ENCODE measurements around the gene OTUB1. TPM values are rescaled to one million over a fixed set of nuclear protein-coding genes. Genes with fewer than 3 reads are reported as not detected.
A peak's percentile ranks its signal among the peaks of the same experiment; 100 is the strongest.

Gene OTUB1
- polyA plus RNA-seq, 1 experiment, result 99.0 TPM

- TF ChIP-seq CTCF (IDR thresholded peaks at IDR 0.05; ENCODE audit: low read depth, low read length), result no peak
- Histone ChIP-seq H3K27ac (ENCODE audit: low read depth, low read length) (no peak overlapping the region), H3K27me3 (ENCODE audit: control insufficient read depth, insufficient read depth, low read length) (no peaks in the 10 kb centered on the region), H3K9me3 (ENCODE audit: control insufficient read depth, insufficient read depth, low read length) (no peaks in the 10 kb centered on the region; the same call in 1 of the 2 replicates), H3K4me3 (ENCODE audit: low read depth, low read length) (peak overlapping the region; percentile 32; the same call in 1 of the 2 replicates)
- DNase-seq (ENCODE audit: low read depth, low spot score), result no peak
- ChIA-PET POLR2A (interaction anchor here (0.7 to 1.7 kb wide), 4 partner anchors 15 to 148 kb away, joined by 3 to 4 read pairs (median 4); no protein-coding TSS in a partner anchor), CTCF (interaction anchor here (0.8 to 4.5 kb wide), 17 partner anchors 10 to 303 kb away, joined by 3 to 154 read pairs (median 4); partner anchors contain the start of genes MACROD1 and OTUB1)
These were observed 14.7 kb downstream of the OTUB1 start for GRCh38 chr11:64000740-64001483.

- Histone ChIP-seq H3K9me3 (ENCODE audit: control insufficient read depth, insufficient read depth, low read length) (no peaks in the 10 kb centered on the region; the same call in 1 of the 2 replicates), H3K27me3 (ENCODE audit: control insufficient read depth, insufficient read depth, low read length) (no peaks in the 10 kb centered on the region), H3K4me3 (ENCODE audit: low read depth, low read length) (no peak overlapping the region), H3K27ac (ENCODE audit: low read depth, low read length) (no peak overlapping the region)
- POLR2A ChIA-PET, result no interaction called here
- no peak for TF ChIP-seq CTCF (IDR thresholded peaks at IDR 0.05; ENCODE audit: low read depth, low read length)
- no peak for DNase-seq (ENCODE audit: low read depth, low spot score)
- CTCF ChIA-PET, result interaction anchor here (0.6 to 4.5 kb wide), 8 partner anchors 11 to 302 kb away, joined by 3 to 154 read pairs (median 4); no protein-coding TSS in a partner anchor
These were observed 15.5 kb downstream of the OTUB1 start for GRCh38 chr11:64001484-64002420.

GRCh38 chr11:64003807-64004589, 17.8 kb downstream of the OTUB1 start:
- Histone ChIP-seq H3K9me3 (ENCODE audit: control insufficient read depth, insufficient read depth, low read length) (no peaks in the 10 kb centered on the region; the same call in 1 of the 2 replicates), H3K27ac (ENCODE audit: low read depth, low read length) (no peak overlapping the region), H3K27me3 (ENCODE audit: control insufficient read depth, insufficient read depth, low read length) (no peaks in the 10 kb centered on the region), H3K4me3 (ENCODE audit: low read depth, low read length) (no peak overlapping the region)
- ChIA-PET CTCF (interaction anchor here (1.3 kb wide), 1 partner anchor 144 kb away, joined by 6 read pairs; no protein-coding TSS in a partner anchor), POLR2A (no interaction called here)
- no peak for DNase-seq (ENCODE audit: low read depth, low spot score)
- TF ChIP-seq CTCF (IDR thresholded peaks at IDR 0.05; ENCODE audit: low read depth, low read length), result no peak

GRCh38 chr11:64004590-64004984, 18.3 kb downstream of the OTUB1 start:
- no peak for DNase-seq (ENCODE audit: low read depth, low spot score)
- no peak for TF ChIP-seq CTCF (IDR thresholded peaks at IDR 0.05; ENCODE audit: low read depth, low read length)
- no peak overlapping the region for H3K27ac ChIP-seq (ENCODE audit: low read depth, low read length)
- H3K9me3 ChIP-seq (ENCODE audit: control insufficient read depth, insufficient read depth, low read length), result peaks cover 5% of the 10 kb centered on the region; the same call in 1 of the 2 replicates
- POLR2A ChIA-PET, result no interaction called here
- no peak overlapping the region for H3K4me3 ChIP-seq (ENCODE audit: low read depth, low read length)
- no peaks in the 10 kb centered on the region for H3K27me3 ChIP-seq (ENCODE audit: control insufficient read depth, insufficient read depth, low read length)
- CTCF ChIA-PET, result interaction anchor here (1.3 to 1.8 kb wide), 2 partner anchors 143 to 145 kb away, joined by 5 to 6 read pairs; no protein-coding TSS in a partner anchor

Data from AG04450 (cell line).